ENCODE measurements around the gene IL9R.
"Not testable (repeated sequence)": the region's sequence is repeated elsewhere in the genome, so short reads cannot be mapped to it uniquely, and the experiment has no call there.

The IL9R gene

GRCh38 chrX:155999751-156000150, 2.3 kb downstream of the IL9R start:
- H3K36me3 ChIP-seq (ENCODE audit: insufficient read depth, low read depth, low read length); H3K4me3 ChIP-seq (ENCODE audit: low read length); H3K27ac ChIP-seq (ENCODE audit: low read length); H3K27me3 ChIP-seq (ENCODE audit: insufficient read depth, low read length); H3K4me1 ChIP-seq (ENCODE audit: insufficient read depth, low read length); H3K9ac ChIP-seq (ENCODE audit: low read depth, low read length): not testable (repeated sequence)
- peaks cover 71% of the 10 kb centered on the region for H3K9me3 ChIP-seq (ENCODE audit: insufficient read depth, low read depth, low read length)

- no peaks in the 10 kb centered on the region for H3K4me1 ChIP-seq (ENCODE audit: insufficient read depth, low read length)
- peaks cover 71% of the 10 kb centered on the region for H3K9me3 ChIP-seq (ENCODE audit: insufficient read depth, low read depth, low read length)
- H3K9ac ChIP-seq (ENCODE audit: low read depth, low read length) = no peak overlapping the region
- no peak overlapping the region for H3K4me3 ChIP-seq (ENCODE audit: low read length)
- no peak overlapping the region for H3K27ac ChIP-seq (ENCODE audit: low read length)
- H3K36me3 ChIP-seq (ENCODE audit: insufficient read depth, low read depth, low read length) = no peaks in the 10 kb centered on the region
- H3K27me3 ChIP-seq (ENCODE audit: insufficient read depth, low read length) = no peaks in the 10 kb centered on the region
These were observed 2.9 kb downstream of the IL9R start for GRCh38 chrX:156000361-156000926.

- no peaks in the 10 kb centered on the region for H3K36me3 ChIP-seq (ENCODE audit: insufficient read depth, low read depth, low read length)
- H3K4me1 ChIP-seq (ENCODE audit: insufficient read depth, low read length) = no peaks in the 10 kb centered on the region
- no peak overlapping the region for H3K27ac ChIP-seq (ENCODE audit: low read length)
- H3K9me3 ChIP-seq (ENCODE audit: insufficient read depth, low read depth, low read length) = peaks cover 65% of the 10 kb centered on the region
- no peak overlapping the region for H3K9ac ChIP-seq (ENCODE audit: low read depth, low read length)
- no peak overlapping the region for H3K4me3 ChIP-seq (ENCODE audit: low read length)
- no peaks in the 10 kb centered on the region for H3K27me3 ChIP-seq (ENCODE audit: insufficient read depth, low read length)
These were observed 3.6 kb downstream of the IL9R start for GRCh38 chrX:156001001-156001666.

- H3K4me1 ChIP-seq (ENCODE audit: insufficient read depth, low read length) = no peaks in the 10 kb centered on the region
- H3K9ac ChIP-seq (ENCODE audit: low read depth, low read length) = no peak overlapping the region
- no peak overlapping the region for H3K4me3 ChIP-seq (ENCODE audit: low read length)
- H3K27me3 ChIP-seq (ENCODE audit: insufficient read depth, low read length) = no peaks in the 10 kb centered on the region
- no peak overlapping the region for H3K27ac ChIP-seq (ENCODE audit: low read length)
- H3K36me3 ChIP-seq (ENCODE audit: insufficient read depth, low read depth, low read length) = no peaks in the 10 kb centered on the region
- H3K9me3 ChIP-seq (ENCODE audit: insufficient read depth, low read depth, low read length) = peaks cover 61% of the 10 kb centered on the region
These were observed 4.1 kb downstream of the IL9R start for GRCh38 chrX:156001667-156002021.

GRCh38 chrX:156002507-156002906, 5.0 kb downstream of the IL9R start:
- Histone ChIP-seq H3K4me1 (ENCODE audit: insufficient read depth, low read length) (no peaks in the 10 kb centered on the region), H3K4me3 (ENCODE audit: low read length) (no peak overlapping the region)

GRCh38 chrX:156003486-156004185, 6.1 kb downstream of the IL9R start:
- Histone ChIP-seq H3K27ac (ENCODE audit: low read length) (no peak overlapping the region), H3K4me3 (ENCODE audit: low read length) (no peak overlapping the region), H3K9ac (ENCODE audit: low read depth, low read length) (no peak overlapping the region)

More at GRCh38 chrX:156002507-156002906, 5.0 kb downstream of the IL9R start:
- no peaks in the 10 kb centered on the region for H3K27me3 ChIP-seq (ENCODE audit: insufficient read depth, low read length)
- H3K27ac ChIP-seq (ENCODE audit: low read length) = no peak overlapping the region
- H3K36me3 ChIP-seq (ENCODE audit: insufficient read depth, low read depth, low read length) = no peaks in the 10 kb centered on the region
- H3K9me3 ChIP-seq (ENCODE audit: insufficient read depth, low read depth, low read length) = peaks cover 57% of the 10 kb centered on the region
- no peak overlapping the region for H3K9ac ChIP-seq (ENCODE audit: low read depth, low read length)

GRCh38 chrX:156004256-156004655, 6.8 kb downstream of the IL9R start:
- H3K27me3 ChIP-seq (ENCODE audit: insufficient read depth, low read length) = no peaks in the 10 kb centered on the region
- no peak overlapping the region for H3K9ac ChIP-seq (ENCODE audit: low read depth, low read length)
- peaks cover 44% of the 10 kb centered on the region for H3K9me3 ChIP-seq (ENCODE audit: insufficient read depth, low read depth, low read length)
- H3K4me1 ChIP-seq (ENCODE audit: insufficient read depth, low read length) = no peaks in the 10 kb centered on the region
- H3K36me3 ChIP-seq (ENCODE audit: insufficient read depth, low read depth, low read length) = no peaks in the 10 kb centered on the region
- no peak overlapping the region for H3K27ac ChIP-seq (ENCODE audit: low read length)
- H3K4me3 ChIP-seq (ENCODE audit: low read length) = no peak overlapping the region

More at GRCh38 chrX:156003486-156004185, 6.1 kb downstream of the IL9R start:
- no peaks in the 10 kb centered on the region for H3K4me1 ChIP-seq (ENCODE audit: insufficient read depth, low read length)
- H3K27me3 ChIP-seq (ENCODE audit: insufficient read depth, low read length) = no peaks in the 10 kb centered on the region
- peaks cover 47% of the 10 kb centered on the region for H3K9me3 ChIP-seq (ENCODE audit: insufficient read depth, low read depth, low read length)
- no peaks in the 10 kb centered on the region for H3K36me3 ChIP-seq (ENCODE audit: insufficient read depth, low read depth, low read length)

GRCh38 chrX:156004740-156005139, 7.2 kb downstream of the IL9R start:
- no peaks in the 10 kb centered on the region for H3K27me3 ChIP-seq (ENCODE audit: insufficient read depth, low read length)
- H3K4me1 ChIP-seq (ENCODE audit: insufficient read depth, low read length) = no peaks in the 10 kb centered on the region
- no peak overlapping the region for H3K9ac ChIP-seq (ENCODE audit: low read depth, low read length)
- H3K27ac ChIP-seq (ENCODE audit: low read length) = no peak overlapping the region
- no peaks in the 10 kb centered on the region for H3K36me3 ChIP-seq (ENCODE audit: insufficient read depth, low read depth, low read length)
- H3K4me3 ChIP-seq (ENCODE audit: low read length) = no peak overlapping the region
- H3K9me3 ChIP-seq (ENCODE audit: insufficient read depth, low read depth, low read length) = peaks cover 39% of the 10 kb centered on the region

- Histone ChIP-seq H3K4me1 (ENCODE audit: insufficient read depth, low read length) (no peaks in the 10 kb centered on the region), H3K27me3 (ENCODE audit: insufficient read depth, low read length) (no peaks in the 10 kb centered on the region), H3K36me3 (ENCODE audit: insufficient read depth, low read depth, low read length) (no peaks in the 10 kb centered on the region), H3K9me3 (ENCODE audit: insufficient read depth, low read depth, low read length) (peaks cover 37% of the 10 kb centered on the region), H3K9ac (ENCODE audit: low read depth, low read length) (no peak overlapping the region), H3K4me3 (ENCODE audit: low read length) (no peak overlapping the region), H3K27ac (ENCODE audit: low read length) (no peak overlapping the region)
These were observed 7.6 kb downstream of the IL9R start for GRCh38 chrX:156005144-156005543.

GRCh38 chrX:156006468-156006867, 9.0 kb downstream of the IL9R start:
- not testable (repeated sequence) for H3K36me3 ChIP-seq (ENCODE audit: insufficient read depth, low read depth, low read length); H3K27ac ChIP-seq (ENCODE audit: low read length)

GRCh38 chrX:156008379-156008778, 10.9 kb downstream of the IL9R start:
- not testable (repeated sequence) for H3K9ac ChIP-seq (ENCODE audit: low read depth, low read length); H3K27ac ChIP-seq (ENCODE audit: low read length); H3K4me1 ChIP-seq (ENCODE audit: insufficient read depth, low read length); H3K4me3 ChIP-seq (ENCODE audit: low read length); H3K36me3 ChIP-seq (ENCODE audit: insufficient read depth, low read depth, low read length); H3K27me3 ChIP-seq (ENCODE audit: insufficient read depth, low read length)
- peaks cover 24% of the 10 kb centered on the region for H3K9me3 ChIP-seq (ENCODE audit: insufficient read depth, low read depth, low read length)

More at GRCh38 chrX:156006468-156006867, 9.0 kb downstream of the IL9R start:
- H3K4me3 ChIP-seq (ENCODE audit: low read length); H3K4me1 ChIP-seq (ENCODE audit: insufficient read depth, low read length); H3K27me3 ChIP-seq (ENCODE audit: insufficient read depth, low read length); H3K9ac ChIP-seq (ENCODE audit: low read depth, low read length): not testable (repeated sequence)
- peaks cover 33% of the 10 kb centered on the region for H3K9me3 ChIP-seq (ENCODE audit: insufficient read depth, low read depth, low read length)

- Histone ChIP-seq H3K9ac (ENCODE audit: low read depth, low read length) (no peak overlapping the region), H3K36me3 (ENCODE audit: insufficient read depth, low read depth, low read length) (no peaks in the 10 kb centered on the region), H3K27ac (ENCODE audit: low read length) (no peak overlapping the region), H3K9me3 (ENCODE audit: insufficient read depth, low read depth, low read length) (peaks cover 20% of the 10 kb centered on the region), H3K4me3 (ENCODE audit: low read length) (no peak overlapping the region), H3K4me1 (ENCODE audit: insufficient read depth, low read length) (no peaks in the 10 kb centered on the region), H3K27me3 (ENCODE audit: insufficient read depth, low read length) (no peaks in the 10 kb centered on the region)
These were observed 11.4 kb downstream of the IL9R start for GRCh38 chrX:156008915-156009314.

Data from iPS-20b (cell line).